ENCODE measurements around the gene NTN4.
A peak's percentile ranks its signal among the peaks of the same experiment; 100 is the strongest.

The NTN4 gene

GRCh38 chr12:95796225-95796981, 5.8 kb upstream of the NTN4 start:
- TF ChIP-seq TEAD4 (IDR thresholded peaks at IDR 0.05) (0 out of 2 replicates have a peak, but pooled peaks have one; percentile 15), EGR1 (IDR thresholded peaks at IDR 0.05) (no peak), NFIC (IDR thresholded peaks at IDR 0.05) (no peak), CREB1 (IDR thresholded peaks at IDR 0.05; ENCODE audit: low read depth) (no peak)

- TF ChIP-seq ZBTB7A (IDR thresholded peaks at IDR 0.05; ENCODE audit: low read depth) (peak; percentile 63; the same call in 1 of the 2 replicates), RAD21 (IDR thresholded peaks at IDR 0.05; ENCODE audit: low read depth) (no peak)
These were observed 619 bp upstream of the NTN4 start for GRCh38 chr12:95790917-95791849.

GRCh38 chr12:95789126-95790032, 1.2 kb downstream of the NTN4 start:
- TF ChIP-seq USF1 (IDR thresholded peaks at IDR 0.05), result no peak
- TF ChIP-seq YY1 (IDR thresholded peaks at IDR 0.05; ENCODE audit: low read depth), result no peak
- no peak for TF ChIP-seq NFIC (IDR thresholded peaks at IDR 0.05)
- TF ChIP-seq REST (IDR thresholded peaks at IDR 0.05; ENCODE audit: low read depth), result no peak
- no peak for TF ChIP-seq CREB1 (IDR thresholded peaks at IDR 0.05; ENCODE audit: low read depth)

- TF ChIP-seq NFIC (IDR thresholded peaks at IDR 0.05) (no peak), CEBPB (IDR thresholded peaks at IDR 0.05) (no peak), TEAD4 (IDR thresholded peaks at IDR 0.05) (0 out of 2 replicates have a peak, but pooled peaks have one; percentile 11), REST (IDR thresholded peaks at IDR 0.05; ENCODE audit: low read depth) (no peak)
These were observed 1.9 kb downstream of the NTN4 start for GRCh38 chr12:95788637-95789036.

- TF ChIP-seq TCF12 (IDR thresholded peaks at IDR 0.05; ENCODE audit: low read depth) (no peak), TAF1 (IDR thresholded peaks at IDR 0.05; ENCODE audit: low read depth) (no peak), CREB1 (IDR thresholded peaks at IDR 0.05; ENCODE audit: low read depth) (no peak), MAX (IDR thresholded peaks at IDR 0.05) (no peak), RAD21 (IDR thresholded peaks at IDR 0.05; ENCODE audit: low read depth) (no peak), EP300 (IDR thresholded peaks at IDR 0.05; ENCODE audit: borderline replicate concordance) (no peak), EGR1 (IDR thresholded peaks at IDR 0.05) (no peak), YY1 (IDR thresholded peaks at IDR 0.05; ENCODE audit: low read depth) (no peak), USF1 (IDR thresholded peaks at IDR 0.05) (no peak)
These were observed 3.2 kb downstream of the NTN4 start for GRCh38 chr12:95787274-95787818.

GRCh38 chr12:95784915-95785314, 5.6 kb downstream of the NTN4 start:
- TF ChIP-seq CEBPB (IDR thresholded peaks at IDR 0.05) (no peak), MAX (IDR thresholded peaks at IDR 0.05) (no peak), YY1 (IDR thresholded peaks at IDR 0.05; ENCODE audit: low read depth) (no peak), REST (IDR thresholded peaks at IDR 0.05; ENCODE audit: low read depth) (no peak), FOXM1 (IDR thresholded peaks at IDR 0.05; ENCODE audit: borderline replicate concordance, low read depth) (no peak), USF1 (IDR thresholded peaks at IDR 0.05) (no peak)
